ENCODE results near the gene UNC13D. TPM values are rescaled to one million over a fixed set of nuclear protein-coding genes. Genes with fewer than 3 reads are reported as not detected.

The UNC13D gene
- total and polyA plus RNA-seq, 9 of the 15 experiments (the other 6 are each of a cell fraction or from before 2014, with no cell fraction given) = 0.86 to 244 (median 69.2) TPM

DNA sequence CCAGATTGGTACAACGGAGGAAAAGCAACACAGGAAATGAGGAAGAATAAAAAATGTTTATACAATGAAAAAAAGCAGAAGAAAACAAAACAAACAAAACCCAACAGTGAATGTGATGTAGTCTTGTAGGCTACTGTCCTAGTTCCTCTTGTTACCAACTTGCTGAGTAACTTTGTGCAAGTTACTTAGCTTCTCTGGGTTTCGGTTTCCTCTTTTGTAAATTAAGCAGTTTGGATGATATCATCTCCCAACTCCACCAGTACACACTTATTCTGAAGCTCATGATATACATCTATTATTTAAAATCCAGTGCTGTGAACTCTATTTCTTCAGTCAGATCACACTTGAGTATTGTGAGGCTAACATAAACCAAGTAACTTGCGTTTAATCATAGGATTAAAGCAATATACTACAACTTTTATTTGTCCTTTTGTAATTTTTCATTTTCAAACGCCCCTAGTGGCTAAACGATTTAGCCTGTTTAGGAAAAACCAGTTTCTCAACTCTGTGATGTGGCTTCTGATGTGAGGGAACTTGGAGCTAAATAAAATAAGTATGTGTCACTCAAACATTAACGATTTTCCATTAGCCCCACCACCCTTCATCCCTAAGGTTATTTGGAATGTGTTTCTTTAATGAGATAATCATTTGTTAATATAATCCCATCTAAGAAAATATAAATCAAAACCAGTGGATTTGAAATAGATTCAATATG lies 61.0 kb downstream of the UNC13D start (continued):
- TF ChIP-seq, protein P1, sequence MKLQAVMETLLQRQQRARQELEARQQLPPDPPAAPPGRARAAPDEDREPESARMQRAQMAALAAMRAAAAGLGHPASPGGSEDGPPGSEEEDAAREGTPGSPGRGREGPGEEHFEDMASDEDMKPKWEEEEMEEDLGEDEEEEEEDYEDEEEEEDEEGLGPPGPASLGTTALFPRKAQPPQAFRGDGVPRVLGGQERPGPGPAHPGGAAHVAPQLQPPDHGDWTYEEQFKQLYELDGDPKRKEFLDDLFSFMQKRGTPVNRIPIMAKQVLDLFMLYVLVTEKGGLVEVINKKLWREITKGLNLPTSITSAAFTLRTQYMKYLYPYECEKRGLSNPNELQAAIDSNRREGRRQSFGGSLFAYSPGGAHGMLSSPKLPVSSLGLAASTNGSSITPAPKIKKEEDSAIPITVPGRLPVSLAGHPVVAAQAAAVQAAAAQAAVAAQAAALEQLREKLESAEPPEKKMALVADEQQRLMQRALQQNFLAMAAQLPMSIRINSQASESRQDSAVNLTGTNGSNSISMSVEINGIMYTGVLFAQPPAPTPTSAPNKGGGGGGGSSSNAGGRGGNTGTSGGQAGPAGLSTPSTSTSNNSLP (IDR thresholded peaks at IDR 0.05; ENCODE audit: borderline replicate concordance, low read depth, low read length) = peak; percentile 84
- TF ChIP-seq ZFX (CRISPR knock-in tag; IDR thresholded peaks at IDR 0.05) (no peak), SETDB1 (IDR thresholded peaks at IDR 0.05; ENCODE audit: low read length) (no peak), ETV1 (tag; conservative IDR thresholded peaks at IDR 0.05; ENCODE audit: low read depth) (peak; percentile 17), ZNF75A (CRISPR knock-in tag; IDR thresholded peaks at IDR 0.05) (no peak), ZNF551 (CRISPR knock-in tag; IDR thresholded peaks at IDR 0.05) (no peak), E2F5 (CRISPR knock-in tag; IDR thresholded peaks at IDR 0.05) (no peak), SP2 (IDR thresholded peaks at IDR 0.05; ENCODE audit: extremely low read depth, low read depth, low read length, poor library complexity, severe bottlenecking) (no peak), DPF2 (IDR thresholded peaks at IDR 0.05) (peak; percentile 76), ZNF165 (CRISPR knock-in tag; IDR thresholded peaks at IDR 0.05; ENCODE audit: borderline replicate concordance) (no peak), ZNF436 (CRISPR knock-in tag; IDR thresholded peaks at IDR 0.05) (no peak), XRCC3 (IDR thresholded peaks at IDR 0.05) (no peak), BCL6 (CRISPR knock-in tag; IDR thresholded peaks at IDR 0.05) (no peak), SIRT6 (IDR thresholded peaks at IDR 0.05; ENCODE audit: low read depth, low read length) (no peak), ZNF12 (CRISPR knock-in tag; IDR thresholded peaks at IDR 0.05) (no peak), ZNF316 (IDR thresholded peaks at IDR 0.05) (no peak), RBM15 (IDR thresholded peaks at IDR 0.05; ENCODE audit: insufficient read depth, low read length) (no peak), ZKSCAN1 (IDR thresholded peaks at IDR 0.05; ENCODE audit: low read depth, low read length) (no peak), GATA2 (CRISPR knock-in tag; IDR thresholded peaks at IDR 0.05) (peak; percentile 44; the same call in 1 of the 2 replicates), DACH1 (IDR thresholded peaks at IDR 0.05; ENCODE audit: partially characterized antibody) (no peak), SLC30A9 (CRISPR knock-in tag; IDR thresholded peaks at IDR 0.05) (no peak), KDM4B (IDR thresholded peaks at IDR 0.05; ENCODE audit: borderline replicate concordance in 2 of 2, low read depth in 1 of 2) (no peak), ETV6 (IDR thresholded peaks at IDR 0.05; ENCODE audit: borderline replicate concordance in 1 of 2, low read depth in 2 of 2, low read length in 1 of 2) (no peak), ETV6 (CRISPR knock-in tag; IDR thresholded peaks at IDR 0.05; ENCODE audit: borderline replicate concordance) (no peak), CBX1 (IDR thresholded peaks at IDR 0.05; ENCODE audit: low read depth) (no peak), PHB2 (IDR thresholded peaks at IDR 0.05; ENCODE audit: low read depth) (no peak), BHLHE40 (IDR thresholded peaks at IDR 0.05; ENCODE audit: low read length) (no peak)
- TF ChIP-seq, protein P2, sequence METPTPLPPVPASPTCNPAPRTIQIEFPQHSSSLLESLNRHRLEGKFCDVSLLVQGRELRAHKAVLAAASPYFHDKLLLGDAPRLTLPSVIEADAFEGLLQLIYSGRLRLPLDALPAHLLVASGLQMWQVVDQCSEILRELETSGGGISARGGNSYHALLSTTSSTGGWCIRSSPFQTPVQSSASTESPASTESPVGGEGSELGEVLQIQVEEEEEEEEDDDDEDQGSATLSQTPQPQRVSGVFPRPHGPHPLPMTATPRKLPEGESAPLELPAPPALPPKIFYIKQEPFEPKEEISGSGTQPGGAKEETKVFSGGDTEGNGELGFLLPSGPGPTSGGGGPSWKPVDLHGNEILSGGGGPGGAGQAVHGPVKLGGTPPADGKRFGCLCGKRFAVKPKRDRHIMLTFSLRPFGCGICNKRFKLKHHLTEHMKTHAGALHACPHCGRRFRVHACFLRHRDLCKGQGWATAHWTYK (CRISPR knock-in tag; IDR thresholded peaks at IDR 0.05) = 0 out of 2 replicates have a peak, but pooled peaks have one; percentile 15
